ENCODE data around the gene MPP3. TPM values are rescaled to one million over a fixed set of nuclear protein-coding genes. Genes with fewer than 3 reads are reported as not detected.
"Not testable (repeated sequence)": the region's sequence is repeated elsewhere in the genome, so short reads cannot be mapped to it uniquely, and the experiment has no call there.

The MPP3 gene
- total RNA-seq, 2 donors from 2014 or later: 3.7 to 4.0 TPM

DNA sequence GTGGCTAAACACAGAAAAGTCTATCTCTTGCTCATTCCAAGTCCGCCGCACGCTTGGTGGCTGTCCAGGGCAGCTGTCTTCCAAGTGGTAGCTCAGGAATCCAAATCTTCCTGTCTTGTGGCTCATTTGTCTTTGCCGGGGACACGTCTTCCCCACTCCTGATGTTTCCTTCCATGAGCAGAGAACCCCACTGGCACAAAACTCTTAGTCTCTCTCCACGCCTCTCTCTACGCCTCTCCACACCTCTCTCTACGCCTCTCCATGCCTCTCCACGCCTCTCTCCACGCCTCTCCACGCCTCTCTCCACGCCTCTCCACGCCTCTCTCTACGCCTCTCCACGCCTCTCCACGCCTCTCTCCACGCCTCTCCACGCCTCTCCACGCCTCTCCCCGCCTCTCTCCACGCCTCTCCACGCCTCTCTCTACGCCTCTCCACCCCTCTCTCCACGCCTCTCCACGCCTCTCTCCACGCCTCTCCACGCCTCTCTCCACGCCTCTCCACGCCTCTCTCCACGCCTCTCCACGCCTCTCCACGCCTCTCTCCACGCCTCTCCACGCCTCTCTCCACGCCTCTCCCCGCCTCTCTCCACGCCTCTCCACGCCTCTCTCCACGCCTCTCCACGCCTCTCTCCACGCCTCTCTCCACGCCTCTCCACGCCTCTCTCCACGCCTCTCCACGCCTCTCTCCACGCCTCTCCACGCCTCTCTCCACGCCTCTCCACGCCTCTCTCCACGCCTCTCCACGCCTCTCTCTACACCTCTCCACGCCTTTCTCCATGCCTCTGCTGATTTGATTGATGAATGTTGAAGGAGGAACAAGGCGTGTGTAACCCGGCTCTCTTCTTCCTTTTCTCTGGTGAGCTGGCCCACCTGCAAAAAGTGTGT lies 9.4 kb upstream of the MPP3 start:
- not testable (repeated sequence) for DNase-seq, ATAC-seq
- intact Hi-C loops (cut with DNase I, micrococcal nuclease): loop anchor here in 1 of 2 donors (10.0 kb wide), 1 partner anchor 148 kb away; no protein-coding TSS in a partner anchor

DNA sequence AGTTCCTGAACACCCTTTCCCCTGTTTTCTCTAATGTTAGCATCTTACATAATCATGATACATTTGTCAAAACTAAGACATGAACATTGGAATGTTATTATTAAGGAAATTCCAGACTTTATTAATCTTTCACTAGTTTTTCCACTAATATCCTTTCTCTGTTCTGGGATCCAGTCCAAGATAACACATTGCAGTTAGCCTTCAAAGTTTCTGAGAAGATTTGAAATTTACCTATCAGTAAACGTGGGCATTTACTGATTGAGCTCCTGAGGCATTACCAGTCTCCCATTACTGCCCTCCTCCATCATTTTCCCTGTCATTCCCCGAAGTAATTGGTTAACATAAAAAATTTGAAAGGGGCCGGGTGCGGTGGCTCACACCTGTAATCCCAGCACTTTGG lies 8.3 kb upstream of the MPP3 start:
- DNase-seq (no peak), ATAC-seq (no peak)
- intact Hi-C loops (cut with DNase I, micrococcal nuclease): loop anchor here in 1 of 2 donors (10.0 kb wide), 1 partner anchor 146 kb away; no protein-coding TSS in a partner anchor

DNA sequence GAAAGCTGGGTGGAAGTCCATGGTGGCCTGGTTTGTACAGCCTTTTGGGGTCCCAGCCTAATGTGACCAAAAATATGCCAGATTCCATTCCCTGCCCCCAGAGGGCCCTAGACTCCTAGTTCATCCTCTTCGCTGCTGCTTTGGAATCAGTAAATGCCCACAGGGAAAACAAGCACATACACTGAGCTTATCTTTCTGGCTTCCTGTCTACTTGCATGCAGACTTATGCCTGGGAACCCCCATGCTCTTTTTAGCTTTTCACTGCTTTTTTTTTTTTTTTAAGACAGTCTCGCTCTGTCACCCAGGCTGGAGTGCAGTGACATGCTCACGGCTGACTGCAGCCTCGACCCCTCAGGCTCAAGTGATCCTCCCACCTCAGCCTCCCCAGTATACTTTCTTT lies 7.9 kb upstream of the MPP3 start:
- intact Hi-C loops (cut with DNase I, micrococcal nuclease): loop anchor here in 1 of 2 donors (10.0 kb wide), 1 partner anchor 146 kb away; no protein-coding TSS in a partner anchor
- DNase-seq (no peak), ATAC-seq (no peak)

DNA sequence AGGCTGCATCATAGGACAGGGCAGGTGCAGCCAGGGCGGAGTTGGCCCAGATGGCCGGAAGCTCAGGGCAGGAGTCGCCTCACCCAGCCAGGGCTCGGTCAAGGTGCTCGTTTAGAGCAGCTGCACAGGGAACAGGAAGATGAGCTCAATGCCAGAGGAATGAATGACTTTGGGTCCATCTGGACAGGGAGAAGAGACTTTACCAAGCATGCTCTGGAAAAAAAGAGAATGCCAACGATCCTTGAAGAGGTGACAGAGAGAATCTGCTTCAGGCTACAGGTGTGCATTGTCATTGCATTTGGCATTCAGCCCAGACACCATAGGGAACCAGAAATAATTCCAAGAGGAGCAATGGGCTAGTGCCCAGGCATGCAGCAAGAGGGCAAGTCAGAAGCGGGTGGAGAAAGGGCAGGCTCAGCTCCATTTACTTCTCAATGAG lies 6.7 kb upstream of the MPP3 start:
- peak; percentile 100 for ATAC-seq
- DNase-seq: peak; percentile 80 to 84
- intact Hi-C loops (cut with DNase I, micrococcal nuclease): loop anchor here in 1 of 2 donors (10.0 kb wide), 1 partner anchor 145 kb away; no protein-coding TSS in a partner anchor

DNA sequence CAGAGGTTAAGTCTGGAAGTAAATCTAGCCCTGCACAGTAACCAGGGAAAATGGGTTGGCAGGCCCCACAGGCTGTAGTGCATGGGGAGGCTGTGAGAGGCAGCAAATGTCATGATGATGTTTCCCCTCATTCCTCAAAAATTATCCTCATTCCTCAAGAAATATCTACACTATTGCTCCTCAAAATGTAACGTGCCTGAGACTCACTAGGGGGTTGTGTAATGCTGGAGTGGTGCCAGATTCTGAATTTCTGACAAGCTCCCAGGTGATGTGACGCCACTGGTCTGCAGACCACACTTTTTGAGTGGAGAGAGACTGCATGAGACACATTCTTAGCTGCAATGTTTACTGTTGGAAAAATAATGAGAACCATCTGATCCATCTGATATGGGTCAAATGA lies 1.2 kb upstream of the MPP3 start:
- intact Hi-C loops (cut with DNase I, micrococcal nuclease): no loop called here
- DNase-seq (no peak), ATAC-seq (no peak)

DNA sequence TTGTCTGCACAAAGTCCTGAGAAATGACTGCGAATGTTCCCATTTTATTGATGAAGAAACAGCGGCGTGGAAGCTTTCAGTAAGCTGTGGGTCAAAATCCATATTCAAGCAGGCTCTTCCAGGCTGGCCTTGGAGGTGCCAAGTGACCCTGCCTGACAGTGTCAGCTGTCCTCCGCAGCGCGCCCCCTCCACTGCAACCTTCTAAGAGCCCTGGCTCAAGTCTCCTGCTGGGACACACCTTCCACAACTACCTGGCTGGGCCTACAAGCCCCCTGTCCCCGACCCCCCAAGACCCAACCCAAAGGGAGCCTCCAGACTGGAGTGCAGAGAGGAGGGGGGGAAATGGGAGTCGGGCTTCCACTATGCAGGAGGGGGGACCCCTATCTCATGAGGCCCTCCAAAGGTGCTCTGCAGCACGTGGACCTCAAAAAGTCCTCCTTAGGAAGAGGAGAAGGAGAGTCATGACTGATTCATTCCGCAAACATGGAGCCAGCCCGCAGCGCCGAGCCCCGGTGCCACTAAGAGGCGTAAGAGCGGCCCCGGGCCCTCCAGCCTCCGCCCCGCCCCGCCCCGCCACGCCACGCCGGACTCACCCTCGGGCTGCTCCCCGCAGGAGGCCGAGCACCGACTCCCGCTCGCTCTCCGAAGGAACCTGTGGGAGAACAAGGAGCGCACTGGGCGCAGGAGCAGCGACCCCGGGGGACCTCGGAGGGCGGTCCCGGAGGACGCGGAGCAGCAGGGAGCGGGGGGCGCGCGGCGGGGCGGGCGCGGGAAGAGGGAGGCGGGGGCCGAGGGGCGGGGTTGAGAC lies 574 bp downstream of the MPP3 start:
- peak; percentile 69 for ATAC-seq
- intact Hi-C loops (cut with DNase I, micrococcal nuclease): no loop called here

DNA sequence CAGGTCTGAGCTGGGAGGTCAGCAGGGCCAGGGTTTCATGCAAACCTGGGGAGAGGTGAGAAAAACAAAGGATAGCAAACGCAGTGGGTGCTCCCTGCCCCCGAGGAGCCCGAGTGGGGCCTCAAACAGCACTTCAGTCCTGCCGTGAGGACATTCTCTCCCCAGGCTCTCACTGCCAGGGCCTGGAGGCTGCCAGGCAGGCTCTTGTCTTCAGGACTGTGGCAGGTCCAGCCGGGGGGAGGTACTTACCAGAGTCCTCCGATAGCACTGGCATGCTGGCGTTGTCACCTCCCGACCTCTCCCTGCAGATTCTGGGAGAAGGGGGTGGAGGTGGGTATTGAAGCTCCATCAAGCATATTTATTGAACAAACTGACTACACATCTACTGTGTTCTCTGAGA lies 1.3 kb downstream of the MPP3 start:
- ATAC-seq (no peak), DNase-seq (no peak)
- intact Hi-C loops (cut with DNase I, micrococcal nuclease): no loop called here

More for the DNA sequence above, 574 bp downstream of the MPP3 start:
- peak; percentile 45 to 73 for DNase-seq

DNA sequence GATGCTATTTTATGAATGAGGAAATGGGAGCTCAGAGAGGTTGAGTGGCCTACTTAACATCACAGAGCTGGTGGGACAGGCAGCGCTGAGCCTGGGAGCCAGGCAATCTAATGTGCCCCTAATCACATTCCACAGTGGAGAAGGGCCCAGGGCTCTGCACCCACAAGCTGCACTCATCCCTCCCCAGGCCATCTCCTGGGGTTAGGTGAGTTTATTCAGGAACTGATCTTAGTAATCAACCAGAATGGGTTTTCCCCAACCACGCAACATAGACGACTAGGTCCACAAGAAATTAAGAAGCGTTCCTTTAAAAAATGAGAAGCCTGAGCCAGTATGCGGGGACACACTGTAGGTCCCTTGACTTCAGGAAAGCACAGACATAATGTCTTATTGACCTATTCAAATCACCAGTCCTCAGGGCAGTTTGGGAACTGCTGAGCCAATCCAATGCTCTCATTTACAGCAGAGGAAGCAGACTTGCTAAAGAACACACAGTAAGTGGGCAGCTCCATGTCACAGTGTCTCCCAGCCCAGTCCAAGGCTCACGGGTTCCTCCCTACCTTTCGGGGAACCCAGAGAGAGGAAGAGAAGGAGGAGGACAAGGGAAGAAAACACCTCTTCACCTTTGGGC lies 2.3 kb downstream of the MPP3 start:
- ATAC-seq (no peak), DNase-seq (no peak)
- intact Hi-C loops (cut with DNase I, micrococcal nuclease): no loop called here

DNA sequence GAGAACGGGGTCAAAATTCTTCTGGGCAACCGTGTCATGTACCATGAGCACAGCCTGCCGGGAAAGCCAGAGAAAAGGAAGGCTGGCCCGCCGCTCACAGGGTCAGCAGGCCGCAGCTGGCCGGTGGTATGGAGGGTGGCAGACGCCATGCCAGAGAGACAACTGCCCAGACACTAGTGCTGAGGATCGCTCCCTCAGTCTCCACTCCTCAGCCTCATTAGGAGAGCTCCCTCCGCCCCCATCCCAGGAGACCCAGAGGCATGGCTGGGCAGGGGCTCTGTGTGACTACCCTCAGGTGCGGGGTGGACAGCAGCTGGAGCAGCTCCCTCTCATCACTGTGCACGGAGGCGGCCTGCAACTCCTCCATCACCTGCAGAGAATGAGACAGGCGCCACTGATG lies 3.2 kb downstream of the MPP3 start:
- ATAC-seq (no peak), DNase-seq (no peak)
- intact Hi-C loops (cut with DNase I, micrococcal nuclease): no loop called here

DNA sequence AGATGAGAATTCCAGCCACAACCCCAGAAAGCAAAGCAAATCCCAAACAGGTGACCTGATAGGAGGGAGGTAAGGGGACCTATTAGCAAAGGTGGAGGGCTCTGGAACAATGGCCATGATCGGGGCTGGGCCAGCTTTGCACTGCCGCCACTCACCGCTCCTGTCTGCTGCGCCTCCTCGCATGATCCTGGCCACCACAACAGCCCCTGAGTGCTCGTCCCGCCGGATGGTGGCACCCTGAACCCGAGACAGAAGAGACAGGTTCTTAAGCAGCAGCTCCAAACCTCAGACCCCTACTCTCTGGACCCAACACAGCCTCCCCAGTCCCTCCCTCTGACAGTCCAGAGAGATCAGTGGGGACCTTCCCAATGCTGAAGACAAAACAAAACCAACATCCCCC lies 5.3 kb downstream of the MPP3 start:
- ATAC-seq (no peak), DNase-seq (no peak)
- intact Hi-C loops (cut with DNase I, micrococcal nuclease): no loop called here

DNA sequence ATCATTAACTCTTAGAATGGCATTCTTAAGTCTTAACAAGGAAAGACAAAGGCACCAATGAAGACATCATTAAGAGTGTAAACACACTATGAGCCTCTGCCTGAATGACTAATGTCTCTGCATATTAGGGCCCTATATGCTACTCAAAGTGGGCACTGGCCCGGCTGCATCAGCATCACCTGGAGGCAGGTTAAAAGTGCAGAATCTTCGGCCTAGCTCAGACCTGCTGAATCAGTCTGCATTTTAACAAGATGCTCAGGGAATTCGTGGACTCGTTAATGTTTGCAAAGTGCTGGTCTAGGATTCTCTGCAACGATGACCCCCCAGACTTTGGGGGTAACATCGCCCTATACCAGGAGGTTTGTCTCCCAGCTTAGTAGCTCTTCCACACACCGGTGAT lies 6.7 kb downstream of the MPP3 start:
- no peak for ATAC-seq
- intact Hi-C loops (cut with DNase I, micrococcal nuclease): no loop called here

DNA sequence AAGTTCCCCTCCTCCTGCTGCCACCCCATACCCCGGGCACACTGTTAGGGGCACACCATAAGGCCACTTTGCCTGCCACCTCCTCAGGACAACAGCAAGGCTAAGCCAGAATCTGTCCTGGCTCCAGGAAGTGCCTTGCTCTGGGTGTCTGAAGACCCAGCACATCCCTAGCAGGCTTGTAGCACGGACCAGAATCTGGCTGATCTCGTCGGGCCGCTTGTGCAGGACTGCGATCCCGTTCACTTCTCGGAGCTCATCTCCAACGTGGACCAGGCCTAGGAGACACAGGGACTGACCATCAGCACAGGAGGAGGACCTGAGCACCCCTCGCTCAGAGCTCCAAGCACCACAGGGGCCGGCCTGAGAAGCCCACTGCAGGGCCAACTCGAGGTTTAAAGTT lies 7.4 kb downstream of the MPP3 start:
- intact Hi-C loops (cut with DNase I, micrococcal nuclease): no loop called here

More for the DNA sequence above, 6.7 kb downstream of the MPP3 start:
- DNase-seq: no peak

DNA sequence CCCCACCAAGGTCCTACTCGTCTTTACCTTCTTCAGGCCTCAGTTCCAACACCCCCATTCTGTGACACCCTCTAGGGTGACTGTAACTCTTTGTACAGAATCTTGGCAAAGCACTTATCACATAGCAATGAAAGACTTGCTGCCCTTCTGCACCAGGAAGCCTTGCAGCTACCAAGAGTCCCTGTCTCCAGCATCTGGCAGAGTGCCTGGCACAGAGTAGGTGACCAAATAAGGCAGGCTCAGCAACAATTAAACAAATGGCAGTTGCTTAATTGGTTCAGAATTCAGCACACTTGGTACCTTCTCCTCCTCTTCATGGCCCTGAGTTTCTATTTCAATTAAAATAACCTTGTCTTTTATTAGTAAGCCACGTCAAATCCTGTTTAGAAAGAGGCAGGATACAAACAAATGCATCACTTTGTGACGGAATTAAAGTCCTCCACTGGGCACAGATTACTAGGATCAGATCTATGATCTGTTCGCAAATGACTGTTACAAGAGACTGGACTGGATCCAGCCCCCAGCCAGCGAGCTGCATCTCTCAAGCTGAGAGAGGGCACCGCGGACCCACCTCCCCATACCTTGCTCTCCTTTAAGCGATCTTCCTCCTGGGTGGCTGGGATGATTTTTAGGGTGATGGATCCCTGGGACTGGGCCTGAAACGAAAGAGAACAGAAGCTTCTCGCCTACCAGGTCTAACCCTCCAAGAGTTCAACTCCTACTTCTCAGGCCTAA lies 9.4 kb downstream of the MPP3 start:
- ATAC-seq (peak; percentile 85), DNase-seq (peak; percentile 54 to 56)
- intact Hi-C loops (cut with DNase I, micrococcal nuclease): no loop called here

More for the DNA sequence above, 7.4 kb downstream of the MPP3 start:
- DNase-seq: no peak
- ATAC-seq: no peak

DNA sequence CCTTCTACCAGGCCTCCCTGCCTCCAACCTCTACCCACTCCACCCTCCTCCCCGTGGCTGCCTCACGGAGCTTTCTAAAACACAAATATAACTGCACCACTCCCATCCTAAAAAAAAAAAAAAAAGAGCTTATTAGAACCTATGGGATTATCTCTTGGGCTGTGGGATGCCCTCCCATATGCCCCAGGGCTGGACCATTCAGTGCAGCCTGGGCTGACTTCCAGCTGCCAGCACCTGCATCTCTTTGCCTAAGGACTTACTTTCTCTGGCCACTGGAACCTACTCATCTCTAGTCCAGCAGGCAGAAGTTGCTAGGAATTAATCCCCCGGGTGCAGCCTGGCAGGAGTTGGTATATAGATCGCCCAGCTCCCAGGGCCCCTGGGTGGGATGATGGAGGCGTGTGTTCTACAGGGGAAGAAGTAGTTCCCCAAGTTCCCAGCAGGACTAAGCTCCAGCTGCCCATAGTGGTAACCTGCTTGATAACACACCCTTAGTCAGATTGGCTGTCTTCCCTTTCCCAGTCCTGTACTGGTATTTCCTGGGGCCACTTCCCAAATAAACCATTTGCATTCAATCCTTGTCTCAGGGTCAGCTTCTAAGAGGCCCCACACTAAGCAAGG lies 10.3 kb downstream of the MPP3 start:
- DNase-seq (no peak), ATAC-seq (peak; percentile 18)
- intact Hi-C loops (cut with DNase I, micrococcal nuclease): no loop called here

DNA sequence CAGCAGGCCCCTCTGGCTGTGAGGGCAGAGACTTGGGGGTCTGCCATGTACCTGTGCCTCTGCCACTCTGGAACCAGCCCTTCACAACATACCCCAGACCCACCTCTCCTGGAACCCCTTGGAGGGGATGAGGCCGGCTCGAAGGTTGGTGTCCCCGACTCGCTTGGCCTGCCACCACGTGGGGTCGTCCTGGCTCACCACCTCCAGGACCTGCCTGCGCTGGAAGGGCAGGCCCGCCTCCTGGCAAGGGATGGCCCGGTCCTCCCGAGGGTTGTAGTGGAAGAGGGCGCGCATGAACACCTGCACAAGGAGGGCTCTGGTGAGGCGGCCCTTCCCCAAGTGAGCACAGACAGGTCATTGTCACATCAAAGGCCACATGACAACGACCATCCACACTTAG lies 12.2 kb downstream of the MPP3 start:
- ATAC-seq: no peak
- intact Hi-C loops (cut with DNase I, micrococcal nuclease): no loop called here
- no peak for DNase-seq

DNA sequence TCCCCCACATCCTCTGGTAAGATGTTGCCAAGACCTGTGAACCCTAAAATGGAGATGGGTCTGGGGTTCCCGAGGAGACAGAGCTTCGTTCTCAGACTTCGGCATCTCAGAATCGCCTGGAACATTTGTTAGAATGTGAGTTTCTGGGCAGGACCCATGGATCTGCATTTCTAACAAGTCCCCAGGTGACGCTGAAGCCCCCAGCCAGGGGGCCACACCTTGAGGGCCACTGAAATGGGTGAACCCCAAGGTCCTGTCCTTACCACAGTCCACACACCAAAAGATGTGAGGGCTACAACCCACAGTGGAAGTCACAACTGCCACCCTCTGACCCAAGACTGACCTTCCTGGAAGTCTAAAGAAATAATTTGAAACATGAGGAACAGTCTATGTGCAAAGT lies 14.0 kb downstream of the MPP3 start:
- no peak for ATAC-seq
- intact Hi-C loops (cut with DNase I, micrococcal nuclease): no loop called here
- DNase-seq: no peak

DNA sequence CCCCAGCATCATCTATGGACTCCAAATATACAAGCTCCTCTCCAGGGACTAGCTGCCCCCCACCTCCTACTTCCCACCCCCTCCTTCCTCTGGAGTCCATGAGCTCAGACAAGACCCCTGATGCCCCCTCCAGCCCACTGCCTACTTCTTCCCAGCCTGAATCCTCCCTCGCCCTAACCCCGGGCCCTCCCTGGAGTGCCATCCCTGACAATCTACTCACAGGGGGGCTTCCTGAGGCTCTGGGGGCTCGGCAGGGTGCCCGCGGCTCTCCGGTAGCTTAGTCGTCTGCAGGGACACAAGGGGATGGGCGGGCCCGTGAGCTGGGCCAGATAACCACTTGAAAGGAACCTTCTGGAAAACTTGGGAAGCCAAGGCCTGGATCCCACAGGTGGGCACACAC lies 15.1 kb downstream of the MPP3 start:
- intact Hi-C loops (cut with DNase I, micrococcal nuclease): no loop called here
- DNase-seq (no peak), ATAC-seq (no peak)

Measured in left colon (tissue), 2 donors.